SK-N-MC (cell line): ENCODE results near the gene C1R.

ENCODE experiments used
- EZH2 ChIP-seq: fragments of 200-600 bp; sonication (generic); IDR thresholded peaks from one replicate; pipeline ENCODE4 v1.6.1; 2017; ENCODE audit warnings: antibody characterized with exemption
- POLR2AphosphoS5 ChIP-seq: IDR thresholded peaks from 2 replicates; pipeline ENCODE4 v1.6.1; 2012; ENCODE audit warnings: mild to moderate bottlenecking, low read depth, low read length, borderline replicate concordance

DNA sequence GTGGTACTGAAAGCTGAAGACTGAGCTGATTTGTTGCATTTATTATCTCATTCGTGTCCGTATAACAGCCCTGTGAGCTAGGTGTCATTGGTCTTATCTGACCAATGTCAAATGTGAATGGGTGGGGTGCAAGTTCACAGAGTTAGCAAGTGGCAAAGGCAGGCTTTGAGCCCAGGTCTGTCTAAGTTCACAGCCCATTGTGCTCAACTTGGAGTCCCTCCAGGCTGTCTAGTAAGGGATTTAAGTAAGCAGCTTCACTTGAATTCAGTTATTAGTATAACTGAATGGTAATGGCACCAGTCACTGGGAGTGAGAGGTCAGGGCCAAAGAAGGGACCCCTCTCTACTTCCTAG is 23.3 kb downstream of the C1R start:
- TF ChIP-seq POLR2AphosphoS5 = no peak
- TF ChIP-seq EZH2 = no peak
